ENCODE measurements around the gene PRMT1.

The PRMT1 gene

GRCh38 chr19:49651820-49652550, 25.1 kb upstream of the PRMT1 start:
- DNase-seq: no peak

- DNase-seq: no peak
Measured at GRCh38 chr19:49652551-49653465, 24.3 kb upstream of the PRMT1 start.

- DNase-seq: no peak
Measured at GRCh38 chr19:49653466-49653806, 23.6 kb upstream of the PRMT1 start.

GRCh38 chr19:49654581-49654980, 22.5 kb upstream of the PRMT1 start:
- DNase-seq: no peak

GRCh38 chr19:49655570-49656455, 21.3 kb upstream of the PRMT1 start:
- no peak for DNase-seq

GRCh38 chr19:49656456-49657109, 20.5 kb upstream of the PRMT1 start:
- DNase-seq: no peak

- no peak for DNase-seq
Measured at GRCh38 chr19:49657493-49658138, 19.5 kb upstream of the PRMT1 start.

- DNase-seq: no peak
Measured at GRCh38 chr19:49658139-49658517, 18.9 kb upstream of the PRMT1 start.

GRCh38 chr19:49658566-49659442, 18.3 kb upstream of the PRMT1 start:
- no peak for DNase-seq

- no peak for DNase-seq
Measured at GRCh38 chr19:49660338-49660961, 16.6 kb upstream of the PRMT1 start.

GRCh38 chr19:49662011-49662410, 15.1 kb upstream of the PRMT1 start:
- DNase-seq: no peak

GRCh38 chr19:49663224-49663623, 13.8 kb upstream of the PRMT1 start:
- DNase-seq: no peak

- peak; percentile 94 for DNase-seq
Measured at GRCh38 chr19:49664171-49665035, 12.7 kb upstream of the PRMT1 start.

GRCh38 chr19:49665036-49665350, 12.1 kb upstream of the PRMT1 start:
- no peak for DNase-seq

GRCh38 chr19:49665351-49666119, 11.5 kb upstream of the PRMT1 start, which contains the start of the genes BCL2L12 and IRF3:
Gene BCL2L12, plus strand, starts transcription at chr19:49665933. Its CDS starts 760 bp downstream, at chr19:49666693.
Gene IRF3, minus strand, starts transcription at chr19:49665857. Its CDS starts 1,019 bp downstream, at chr19:49664838.
- peak; percentile 100 for DNase-seq

GRCh38 chr19:49666120-49666444, 11.0 kb upstream of the PRMT1 start:
- DNase-seq: no peak

- DNase-seq: no peak
Measured at GRCh38 chr19:49667473-49667872, 9.6 kb upstream of the PRMT1 start.

- DNase-seq: no peak
Measured at GRCh38 chr19:49669516-49669915, 7.6 kb upstream of the PRMT1 start.
